H9 (cell line): ENCODE results near the gene CTRL. TPM values are rescaled to one million over a fixed set of nuclear protein-coding genes. Genes with fewer than 3 reads are reported as not detected.
A peak's percentile ranks its signal among the peaks of the same experiment; 100 is the strongest.

ENCODE experiments used
- DNase-seq: peaks from one replicate; pipeline ENCODE4 v3.0.0-alpha.2; 2017
- H2AFZ ChIP-seq: one replicate; pipeline ENCODE4 v1.6.1; 2013; ENCODE audit warnings: mild to moderate bottlenecking, low read length, control low read depth, moderate library complexity
- H2AK5ac ChIP-seq: 2 replicates; pipeline ENCODE4 v1.6.1; 2013; ENCODE audit warnings: low read length, control low read depth, mixed read lengths; ENCODE audit not compliant: insufficient read length
- H2BK120ac ChIP-seq: one replicate; pipeline ENCODE4 v1.6.1; 2013; ENCODE audit warnings: low read depth, mild to moderate bottlenecking, low read length, control low read depth, inconsistent platforms; ENCODE audit not compliant: poor library complexity, severe bottlenecking
- H2BK12ac ChIP-seq: 2 replicates; pipeline ENCODE4 v1.6.1; 2013; ENCODE audit warnings: low read length, control low read depth, mixed read lengths, low read depth; ENCODE audit not compliant: insufficient read length
- H2BK15ac ChIP-seq: 2 replicates; pipeline ENCODE4 v1.6.1; 2013; ENCODE audit warnings: low read depth, low read length, control low read depth
- H2BK20ac ChIP-seq: one replicate; pipeline ENCODE4 v1.6.1; 2013; ENCODE audit warnings: low read depth, mild to moderate bottlenecking, low read length, control low read depth, inconsistent platforms; ENCODE audit not compliant: poor library complexity, severe bottlenecking
- H2BK5ac ChIP-seq: 2 replicates; pipeline ENCODE4 v1.6.1; 2013; ENCODE audit warnings: low read length, control low read depth, mixed read lengths; ENCODE audit not compliant: insufficient read length
- H3K14ac ChIP-seq: 2 replicates; pipeline ENCODE4 v1.6.1; 2013; ENCODE audit warnings: low read length, control low read depth; ENCODE audit not compliant: insufficient read depth
- H3K18ac ChIP-seq: 2 replicates; pipeline ENCODE4 v1.6.1; 2013; ENCODE audit warnings: low read depth, mild to moderate bottlenecking, mixed read lengths, low read length, control low read depth; ENCODE audit not compliant: insufficient read length
- H3K23ac ChIP-seq: 2 replicates; pipeline ENCODE4 v1.6.1; 2013; ENCODE audit warnings: low read length, control low read depth, mixed read lengths, low read depth; ENCODE audit not compliant: insufficient read length
- H3K23me2 ChIP-seq: 2 replicates; pipeline ENCODE4 v1.6.1; 2013; ENCODE audit warnings: low read depth, mild to moderate bottlenecking, mixed read lengths, low read length, control low read depth; ENCODE audit not compliant: insufficient read length, poor library complexity, severe bottlenecking
- H3K27ac ChIP-seq: 2 replicates; pipeline ENCODE4 v1.5.1; 2013; ENCODE audit warnings: low read length, control low read depth, mixed read lengths, low read depth; ENCODE audit not compliant: insufficient read length
- H3K27me3 ChIP-seq: 2 replicates; pipeline ENCODE4 v1.6.1; 2013; ENCODE audit warnings: low read length, control low read depth, inconsistent platforms; ENCODE audit not compliant: insufficient read depth
- H3K4ac ChIP-seq: 2 replicates; pipeline ENCODE4 v1.6.1; 2013; ENCODE audit warnings: low read depth, mild to moderate bottlenecking, control low read depth, inconsistent platforms, low read length, moderate library complexity
- H3K4me1 ChIP-seq: 2 replicates; pipeline ENCODE4 v1.6.1; 2013; ENCODE audit warnings: low read length, control low read depth, inconsistent platforms; ENCODE audit not compliant: insufficient read depth
- H3K4me2 ChIP-seq: 2 replicates; pipeline ENCODE4 v1.6.1; 2013; ENCODE audit warnings: low read length, control low read depth, mixed read lengths; ENCODE audit not compliant: insufficient read length, insufficient read depth
- H3K56ac ChIP-seq: 2 replicates; pipeline ENCODE4 v1.6.1; 2013; ENCODE audit warnings: low read depth, mild to moderate bottlenecking, mixed read lengths, low read length, control low read depth; ENCODE audit not compliant: insufficient read length
- H3K79me1 ChIP-seq: 2 replicates; pipeline ENCODE4 v1.6.1; 2013; ENCODE audit warnings: low read depth, mild to moderate bottlenecking, moderate library complexity, low read length, control low read depth, inconsistent platforms; ENCODE audit not compliant: insufficient read depth, poor library complexity, severe bottlenecking
- H3K79me2 ChIP-seq: 2 replicates; pipeline ENCODE4 v1.6.1; 2013; ENCODE audit warnings: low read length, control low read depth, inconsistent platforms; ENCODE audit not compliant: insufficient read depth
- H3K9ac ChIP-seq: 2 replicates; pipeline ENCODE4 v1.6.1; 2013; ENCODE audit warnings: low read length, control low read depth, mixed read lengths; ENCODE audit not compliant: insufficient read length; ENCODE audit errors: extremely low read depth
- H3K9me3 ChIP-seq: one replicate; pipeline ENCODE4 v1.6.1; 2013; ENCODE audit warnings: low read depth, low read length, inconsistent platforms; ENCODE audit not compliant: control insufficient read depth
- H3T11ph ChIP-seq: one replicate; pipeline ENCODE4 v1.6.1; 2013; ENCODE audit warnings: mild to moderate bottlenecking, low read length, control low read depth, inconsistent platforms
- H4K20me1 ChIP-seq: one replicate; pipeline ENCODE4 v1.6.1; 2013; ENCODE audit not compliant: control insufficient read depth, insufficient read length, insufficient read depth
- H4K5ac ChIP-seq: 2 replicates; pipeline ENCODE4 v1.6.1; 2013; ENCODE audit warnings: low read depth, mild to moderate bottlenecking, mixed read lengths, low read length, control low read depth; ENCODE audit not compliant: insufficient read length
- H4K8ac ChIP-seq: replicated peaks from 2 replicates; pipeline ENCODE4 v1.6.1; 2013; ENCODE audit warnings: low read length, control low read depth, mixed read lengths, low read depth; ENCODE audit not compliant: insufficient read length
- H4K91ac ChIP-seq: 2 replicates; pipeline ENCODE4 v1.6.1; 2013; ENCODE audit warnings: low read depth, mild to moderate bottlenecking, moderate library complexity, mixed read lengths, low read length, control low read depth; ENCODE audit not compliant: insufficient read length
- H3K27ac Mint-ChIP-seq, 3 experiments: 2 replicates in 2 of 3; 3 replicates in 1 of 3; pipeline ENCODE4 v1.8.0; 2020 to 2021; ENCODE audit warnings: mixed read lengths in 3 of 3, mild to moderate bottlenecking in 1 of 3, moderate library complexity in 1 of 3
- H3K27me3 Mint-ChIP-seq: 2 replicates; pipeline ENCODE4 v1.8.0; 2021; ENCODE audit warnings: low read depth, mild to moderate bottlenecking, moderate library complexity, mixed read lengths
- H3K36me3 Mint-ChIP-seq, 3 experiments: 2 replicates in 2 of 3; 3 replicates in 1 of 3; pipeline ENCODE4 v1.8.0; 2020 to 2021; ENCODE audit warnings: low read depth in 3 of 3, mixed read lengths in 3 of 3; ENCODE audit not compliant: insufficient read depth in 1 of 3
- H3K4me1 Mint-ChIP-seq, 2 experiments: 2 replicates each; pipeline ENCODE4 v1.8.0; 2020; ENCODE audit warnings: mixed read lengths in 2 of 2
- H3K4me3 Mint-ChIP-seq, 2 experiments: 2 replicates in 1 of 2; 3 replicates in 1 of 2; pipeline ENCODE4 v1.8.0; 2020 to 2021; ENCODE audit warnings: mild to moderate bottlenecking in 2 of 2, mixed read lengths in 2 of 2, moderate library complexity in 1 of 2
- H3K9me3 Mint-ChIP-seq, 2 experiments: 2 replicates in 1 of 2; 3 replicates in 1 of 2; pipeline ENCODE4 v1.8.0; 2020; ENCODE audit warnings: mild to moderate bottlenecking in 2 of 2, mixed read lengths in 2 of 2, moderate library complexity in 1 of 2
- WGBS: extraction: QIAGEN DNeasy Blood & Tissue Kit; methylation state at CpG from one replicate; pipeline ENCODE4 v1.1.7; 2013; ENCODE audit warnings: missing lambda C conversion rate, low lambda C conversion rate, mixed read lengths; ENCODE audit not compliant: insufficient read length; ENCODE audit errors: extremely low coverage; 5-methylcytosine and 5-hydroxymethylcytosine counted together
- total RNA-seq: library from RNA; stranded (reverse); gene quantifications from 2 replicates; pipeline ENCODE4 v1.2.1, GENCODE V29; 2021
- TF ChIP-seq, protein P1 (sequence below): fragments of 200-600 bp; sonication (generic); conservative IDR thresholded peaks from 3 replicates; pipeline ENCODE4 v1.8.0; 2021; ENCODE audit warnings: antibody characterized with exemption, mild to moderate bottlenecking

The CTRL gene
- total RNA-seq, 1 experiment from 2014 or later, result 2.7 TPM

DNA sequence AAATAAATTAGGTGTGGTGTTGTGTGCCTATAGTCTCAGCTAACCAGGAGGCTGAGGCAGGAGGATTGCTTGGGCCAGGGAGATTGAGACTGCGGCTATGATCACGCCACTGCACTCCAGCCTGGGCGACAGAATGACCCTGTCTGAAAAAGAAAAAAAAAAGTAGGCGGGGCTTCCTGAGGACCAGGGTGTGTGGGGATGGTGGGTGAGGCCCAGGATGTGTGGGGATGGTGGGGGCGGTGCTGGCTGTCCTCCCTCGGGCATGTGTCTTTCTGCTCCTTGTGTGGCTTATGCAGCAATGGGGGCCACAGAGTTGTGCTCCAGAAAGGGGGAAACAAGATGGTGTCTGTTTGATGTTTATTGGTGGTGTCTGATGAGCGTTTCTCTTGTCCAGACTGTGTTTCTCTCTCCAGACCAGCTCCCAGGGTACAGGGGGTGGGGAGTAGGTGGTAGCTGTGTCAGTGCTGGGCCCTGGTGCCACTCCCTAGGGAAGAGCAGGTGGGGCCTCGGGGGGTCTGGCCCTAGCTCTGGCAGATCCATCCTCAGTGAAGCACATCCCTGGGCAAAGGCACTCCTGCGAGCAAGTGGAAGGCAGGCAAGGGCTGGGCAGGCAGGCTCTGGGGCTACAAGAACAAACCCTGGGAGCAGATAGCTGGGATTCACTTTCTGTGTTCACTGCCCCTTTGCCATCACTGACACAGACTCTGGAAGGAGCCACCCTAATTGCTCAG, 10.0 kb upstream of the CTRL start:
- peaks cover 9 to 23% of the 10 kb centered on the region in 2 experiments for H3K4me1 Mint-ChIP-seq
- Histone ChIP-seq H3K14ac (no peak overlapping the region), H2BK5ac (no peak overlapping the region), H3K18ac (no peak overlapping the region), H3K4me1 (0 out of 2 replicates have a peak, but pooled peaks cover 3% of the 10 kb centered on the region), H2BK120ac (no peak overlapping the region), H4K5ac (no peak overlapping the region), H2BK12ac (no peak overlapping the region), H3K4ac (no peak overlapping the region), H2BK15ac (no peak overlapping the region), H2BK20ac (no peak overlapping the region), H4K8ac (no peak overlapping the region), H4K91ac (no peak overlapping the region), H3K27ac (no peak overlapping the region), H3K79me2 (no peaks in the 10 kb centered on the region), H3T11ph (no peak overlapping the region), H3K23ac (no peak overlapping the region), H2AK5ac (no peak overlapping the region), H2AFZ (no peak overlapping the region), H3K23me2 (peaks cover 4% of the 10 kb centered on the region), H3K9me3 (no peaks in the 10 kb centered on the region), H3K56ac (no peak overlapping the region), H3K27me3 (no peaks in the 10 kb centered on the region), H4K20me1 (no peaks in the 10 kb centered on the region), H3K79me1 (no peaks in the 10 kb centered on the region), H3K9ac (no peak overlapping the region), H3K4me2 (no peak overlapping the region)
- H3K36me3 Mint-ChIP-seq, result peaks cover 11 to 41% (median 15%) of the 10 kb centered on the region in 3 experiments; a peak in 5 of 7 replicates
- H3K27ac Mint-ChIP-seq, result peak overlapping the region in 2 of 3 experiments; percentile 41 to 44; a peak in 2 of 7 replicates
- H3K4me3 Mint-ChIP-seq, result no peak overlapping the region
- no peaks in the 10 kb centered on the region for H3K27me3 Mint-ChIP-seq
- TF ChIP-seq, protein P1, sequence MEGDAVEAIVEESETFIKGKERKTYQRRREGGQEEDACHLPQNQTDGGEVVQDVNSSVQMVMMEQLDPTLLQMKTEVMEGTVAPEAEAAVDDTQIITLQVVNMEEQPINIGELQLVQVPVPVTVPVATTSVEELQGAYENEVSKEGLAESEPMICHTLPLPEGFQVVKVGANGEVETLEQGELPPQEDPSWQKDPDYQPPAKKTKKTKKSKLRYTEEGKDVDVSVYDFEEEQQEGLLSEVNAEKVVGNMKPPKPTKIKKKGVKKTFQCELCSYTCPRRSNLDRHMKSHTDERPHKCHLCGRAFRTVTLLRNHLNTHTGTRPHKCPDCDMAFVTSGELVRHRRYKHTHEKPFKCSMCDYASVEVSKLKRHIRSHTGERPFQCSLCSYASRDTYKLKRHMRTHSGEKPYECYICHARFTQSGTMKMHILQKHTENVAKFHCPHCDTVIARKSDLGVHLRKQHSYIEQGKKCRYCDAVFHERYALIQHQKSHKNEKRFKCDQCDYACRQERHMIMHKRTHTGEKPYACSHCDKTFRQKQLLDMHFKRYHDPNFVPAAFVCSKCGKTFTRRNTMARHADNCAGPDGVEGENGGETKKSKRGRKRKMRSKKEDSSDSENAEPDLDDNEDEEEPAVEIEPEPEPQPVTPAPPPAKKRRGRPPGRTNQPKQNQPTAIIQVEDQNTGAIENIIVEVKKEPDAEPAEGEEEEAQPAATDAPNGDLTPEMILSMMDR, result no peak
- no peaks in the 10 kb centered on the region; a peak in 1 of 5 replicates for H3K9me3 Mint-ChIP-seq
- WGBS, result no CpG with 5 or more reads among the region's 9 CpGs
- DNase-seq, result no peak
